Activated CD4-positive, alpha-beta T cell treated with anti-CD3 and anti-CD28 coated beads, Interleukin-2, Interleukin-4, amounts not matched to agents 100 ng/mL and 50 ng/mL, durations not matched to agents 16 hours and 8 hours (primary cell): ENCODE measurements around the gene TNNT2.

Experiments
- DNase-seq: peaks from one replicate; pipeline ENCODE4 v3.0.0-alpha.2; 2020; ENCODE audit warnings: low spot score

Gene TNNT2

GRCh38 chr1:201377611-201378092, at the start of gene TNNT2:
Gene TNNT2 (minus strand): TSS chr1:201377680. CDS start chr1:201373254, 4,426 bp downstream.
- no peak for DNase-seq

GRCh38 chr1:201426479-201427310, 49.2 kb upstream of the TNNT2 start:
- no peak for DNase-seq

- DNase-seq: no peak
Measured at GRCh38 chr1:201424146-201424545, 46.7 kb upstream of the TNNT2 start.

- DNase-seq: no peak
Measured at GRCh38 chr1:201423655-201424054, 46.2 kb upstream of the TNNT2 start.

- no peak for DNase-seq
Measured at GRCh38 chr1:201422436-201423030, 45.1 kb upstream of the TNNT2 start.

GRCh38 chr1:201422026-201422425, 44.5 kb upstream of the TNNT2 start:
- no peak for DNase-seq

GRCh38 chr1:201421041-201421440, 43.6 kb upstream of the TNNT2 start:
- no peak for DNase-seq

GRCh38 chr1:201420608-201421002, 43.1 kb upstream of the TNNT2 start:
- no peak for DNase-seq

GRCh38 chr1:201419746-201420607, 42.5 kb upstream of the TNNT2 start:
- DNase-seq: no peak

GRCh38 chr1:201419256-201419655, 41.8 kb upstream of the TNNT2 start:
- DNase-seq: no peak

GRCh38 chr1:201418461-201418860, 41.0 kb upstream of the TNNT2 start:
- no peak for DNase-seq

GRCh38 chr1:201414051-201414738, 36.7 kb upstream of the TNNT2 start:
- DNase-seq: no peak

GRCh38 chr1:201411292-201411691, 33.8 kb upstream of the TNNT2 start:
- no peak for DNase-seq

- no peak for DNase-seq
Measured at GRCh38 chr1:201409440-201409839, 32.0 kb upstream of the TNNT2 start.

GRCh38 chr1:201408834-201409200, 31.3 kb upstream of the TNNT2 start:
- no peak for DNase-seq

- DNase-seq: peak; percentile 70
Measured at GRCh38 chr1:201408176-201408833, 30.8 kb upstream of the TNNT2 start.

- DNase-seq: no peak
Measured at GRCh38 chr1:201406831-201407406, 29.4 kb upstream of the TNNT2 start.

- DNase-seq: no peak
Measured at GRCh38 chr1:201405484-201405831, 28.0 kb upstream of the TNNT2 start.

- DNase-seq: no peak
Measured at GRCh38 chr1:201404722-201405483, 27.4 kb upstream of the TNNT2 start.

GRCh38 chr1:201404055-201404454, 26.6 kb upstream of the TNNT2 start:
- DNase-seq: no peak
